Astrocyte of the cerebellum (primary cell): ENCODE data around the gene UBE2Q2.

Experiments used
- DNase-seq: peaks from one replicate; pipeline ENCODE4 v3.0.0-alpha.2; 2011; ENCODE audit warnings: low read depth
- H3K4me3 ChIP-seq: 2 replicates; pipeline ENCODE4 v1.5.1; 2011; ENCODE audit warnings: mild to moderate bottlenecking, low read depth, low read length, moderate library complexity
- CTCF ChIP-seq: IDR thresholded peaks from 2 replicates; pipeline ENCODE4 v1.5.1; 2012; ENCODE audit warnings: low read length, low read depth, moderate library complexity, mild to moderate bottlenecking; ENCODE audit errors: missing control alignments
- in situ Hi-C: cut with HindIII; loops from 2 replicates; pipeline ENCODE4 v1.10.0; 2017; ENCODE audit warnings: low sequenced_read_pairs

UBE2Q2 gene

GRCh38 chr15:75930866-75931265 is 87.6 kb downstream of the UBE2Q2 start:
- no peak for TF ChIP-seq CTCF
- in situ Hi-C loops = no loop called here
- DNase-seq = no peak
- H3K4me3 ChIP-seq = no peak overlapping the region

GRCh38 chr15:75942464-75942863 is 99.2 kb downstream of the UBE2Q2 start:
- TF ChIP-seq CTCF = no peak
- H3K4me3 ChIP-seq = no peak overlapping the region
- no peak for DNase-seq
- in situ Hi-C loops = no loop called here

GRCh38 chr15:75943246-75943645 is 100.0 kb downstream of the UBE2Q2 start:
- no peak overlapping the region for H3K4me3 ChIP-seq
- in situ Hi-C loops = no loop called here
- no peak for TF ChIP-seq CTCF
- no peak for DNase-seq

GRCh38 chr15:75943713-75944215 is 100.5 kb downstream of the UBE2Q2 start:
- TF ChIP-seq CTCF = no peak
- in situ Hi-C loops = no loop called here
- no peak for DNase-seq
- no peak overlapping the region for H3K4me3 ChIP-seq

GRCh38 chr15:75945953-75946352 is 102.7 kb downstream of the UBE2Q2 start:
- in situ Hi-C loops = loop anchor here (5.0 kb wide), 1 partner anchor 49 kb away; no protein-coding TSS in a partner anchor
- TF ChIP-seq CTCF = no peak
- no peak for DNase-seq
- no peak overlapping the region for H3K4me3 ChIP-seq

GRCh38 chr15:75947092-75947491 is 103.8 kb downstream of the UBE2Q2 start:
- H3K4me3 ChIP-seq = no peak overlapping the region
- no peak for DNase-seq
- no peak for TF ChIP-seq CTCF
- in situ Hi-C loops = loop anchor here (5.0 kb wide), 1 partner anchor 50 kb away; no protein-coding TSS in a partner anchor
